ENCODE measurements around the gene KLK8.
"Not testable (repeated sequence)": the region's sequence is repeated elsewhere in the genome, so short reads cannot be mapped to it uniquely, and the experiment has no call there.

The KLK8 gene

DNA sequence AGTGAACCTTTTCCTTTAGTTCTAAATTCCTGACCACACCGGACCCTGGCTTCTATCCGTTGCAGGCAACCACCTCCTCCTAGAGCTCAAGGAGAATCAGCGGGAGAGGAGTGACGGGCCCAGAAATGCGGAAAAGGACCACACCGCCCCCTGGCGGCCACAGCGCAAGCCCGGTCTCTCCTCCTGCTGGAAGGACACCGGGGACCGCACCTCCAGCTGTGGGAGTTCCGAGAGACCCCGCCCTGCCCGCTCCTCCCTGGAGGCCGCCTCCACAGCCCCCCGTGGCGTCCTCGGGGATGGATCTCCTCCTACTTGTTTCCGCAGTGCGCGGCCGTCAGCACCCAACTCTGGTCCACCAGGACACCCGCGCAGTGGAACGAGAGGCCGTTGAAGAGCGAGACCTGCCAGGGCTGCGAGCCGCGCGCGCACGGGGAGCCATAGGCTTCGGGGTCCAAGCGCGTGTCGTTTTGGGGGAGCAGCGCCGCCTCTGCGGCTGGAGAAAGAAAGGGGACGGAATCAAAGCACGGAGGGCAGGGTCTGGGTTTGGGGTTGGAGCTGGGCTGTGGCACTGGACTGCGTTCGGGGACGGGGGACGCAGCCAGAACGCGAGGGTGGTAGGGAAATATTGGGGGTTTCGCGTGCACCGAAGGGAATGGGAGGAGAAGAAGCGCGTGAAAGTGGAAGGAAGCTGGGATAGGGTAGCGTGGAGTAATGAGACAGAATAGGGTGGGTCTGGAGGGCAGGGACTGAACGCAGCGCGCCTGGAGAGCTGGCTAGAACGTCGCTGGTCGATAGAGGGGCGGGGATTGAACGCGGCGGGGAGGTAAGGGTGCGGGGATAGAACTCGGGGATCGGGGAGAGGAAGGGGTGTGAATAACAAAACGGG lies 15.6 kb upstream of the KLK8 start:
- DNase-seq = peak; percentile 48 to 63

GRCh38 chr19:51015691-51016267 lies 14.4 kb upstream of the KLK8 start:
- DNase-seq = no peak

- DNase-seq = no peak
These were observed 12.8 kb upstream of the KLK8 start for GRCh38 chr19:51014242-51014641.

DNA sequence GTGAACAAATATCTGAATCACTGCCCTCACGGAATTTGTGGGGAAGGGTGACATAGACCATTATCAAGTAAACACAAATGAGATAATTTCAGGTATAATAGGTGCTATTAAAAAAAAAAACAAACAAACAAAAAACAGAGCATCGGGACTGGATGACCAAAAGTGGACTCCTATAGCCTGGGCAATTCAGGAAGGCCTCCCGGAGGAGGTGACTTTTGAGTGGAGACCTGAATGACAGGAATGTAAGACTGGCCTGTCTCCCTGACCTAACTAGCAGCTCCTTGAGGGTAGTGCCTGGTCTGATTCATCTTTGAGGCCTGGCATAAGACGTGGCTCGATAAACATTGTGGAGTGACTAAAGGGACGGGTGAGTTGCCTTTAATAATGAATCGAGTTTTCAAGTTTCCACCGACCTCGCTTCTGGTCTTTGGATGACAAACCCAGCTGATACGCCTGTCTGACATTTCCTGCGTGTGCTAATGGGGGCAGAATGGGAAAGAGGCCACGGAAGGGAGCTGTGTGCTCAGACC lies 11.3 kb upstream of the KLK8 start:
- no peak for DNase-seq

- no peak for DNase-seq
These were observed 8.8 kb upstream of the KLK8 start for GRCh38 chr19:51010066-51010795.

- no peak for DNase-seq
These were observed 7.9 kb upstream of the KLK8 start for GRCh38 chr19:51009061-51009891.

DNA sequence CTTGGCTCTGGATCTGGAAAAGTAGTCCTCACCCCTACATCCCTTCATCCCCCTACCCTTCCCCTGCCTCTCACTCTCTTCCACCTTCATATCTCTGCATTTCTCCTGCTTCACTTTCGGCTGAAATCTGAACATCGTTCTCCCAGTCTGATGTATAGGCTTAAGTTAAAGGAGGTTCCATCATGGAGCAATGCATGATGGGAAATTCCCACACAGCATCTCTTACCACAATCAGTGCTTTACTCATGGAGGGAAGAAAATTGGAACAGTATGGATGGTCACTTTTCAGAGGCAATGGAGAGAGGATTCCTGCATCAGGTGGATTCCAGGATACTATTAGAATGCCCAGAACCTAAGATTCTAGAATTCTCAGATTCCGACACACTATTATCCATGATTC lies 6.1 kb upstream of the KLK8 start:
- no peak for DNase-seq

DNA sequence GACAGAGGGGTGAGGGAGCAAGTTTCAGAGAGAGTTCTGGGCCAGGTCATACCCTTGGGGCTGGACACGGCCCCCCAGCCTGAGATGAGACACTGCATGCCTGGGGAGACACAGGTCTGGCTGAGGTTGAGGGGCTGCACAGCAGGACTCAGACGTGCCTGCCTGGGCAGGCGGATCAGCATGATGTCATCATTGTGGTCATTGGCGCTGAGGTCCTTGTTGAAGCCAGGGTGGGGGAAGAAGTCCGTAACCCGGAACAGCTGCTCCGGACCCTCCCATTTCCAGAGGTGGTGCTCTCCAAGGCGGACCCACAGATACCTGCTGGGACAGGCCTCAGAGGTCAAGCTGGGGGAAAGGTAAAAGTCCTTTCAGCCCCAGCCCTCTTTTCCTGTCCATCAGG lies 5.0 kb upstream of the KLK8 start:
- no peak for DNase-seq

- DNase-seq = no peak
These were observed 3.8 kb upstream of the KLK8 start for GRCh38 chr19:51005248-51005647.

DNA sequence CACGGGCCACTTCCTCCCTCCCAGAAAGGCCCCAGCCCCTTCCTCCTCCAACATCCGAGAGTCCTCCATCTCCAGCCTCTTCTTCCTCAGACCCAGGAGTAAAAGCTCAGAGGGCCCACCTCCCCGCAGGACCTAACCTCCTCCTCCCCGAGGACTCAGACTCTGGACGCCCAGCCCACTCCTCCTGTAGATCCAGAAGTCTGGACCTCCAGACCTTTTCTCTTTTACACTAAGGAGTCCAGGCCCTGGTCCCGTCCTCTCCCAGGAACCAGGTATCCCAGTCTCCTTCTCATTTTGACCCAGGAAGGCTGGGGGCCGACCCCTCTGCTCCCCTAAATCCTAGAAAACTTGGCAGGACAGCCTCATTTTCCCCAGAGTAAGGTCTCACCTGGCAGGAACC lies 1.9 kb upstream of the KLK8 start:
- no peak for DNase-seq

DNA sequence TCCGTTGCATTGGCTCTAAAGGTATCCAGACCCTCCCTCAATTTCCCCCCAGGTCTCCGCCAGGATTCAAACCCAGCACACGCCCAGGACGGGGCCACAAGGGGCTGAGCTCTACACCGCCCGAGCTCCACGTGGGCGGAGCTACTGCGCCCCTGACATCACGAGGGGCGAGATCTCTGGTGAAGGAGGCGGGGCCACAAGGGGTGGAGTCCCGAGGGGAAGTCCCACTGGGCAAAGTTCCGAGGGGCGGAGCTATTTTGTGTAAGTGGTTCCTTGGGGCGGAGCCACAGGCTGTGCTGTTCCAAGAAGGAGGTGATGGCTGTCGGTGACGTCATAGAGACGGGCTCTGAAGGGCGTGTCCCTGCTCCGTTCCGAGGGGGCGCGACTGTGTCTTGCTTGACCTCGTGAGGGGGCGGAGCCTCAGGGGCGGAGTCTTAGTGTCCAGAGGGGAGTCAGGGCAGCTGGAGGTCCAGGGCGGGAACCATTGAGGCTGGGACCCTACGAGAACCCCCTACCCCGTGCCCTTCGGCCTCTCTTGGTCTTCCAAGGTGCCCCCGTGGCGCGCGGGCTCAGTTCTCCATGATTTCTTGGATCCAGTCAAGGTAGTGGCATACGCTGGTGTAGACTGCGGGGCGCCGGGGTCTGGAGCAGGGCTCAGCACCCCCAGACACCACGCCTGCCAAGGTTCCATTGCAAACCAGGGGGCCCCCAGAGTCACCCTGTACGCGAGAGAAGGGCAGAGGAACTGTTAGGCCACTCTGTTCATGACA lies 1.3 kb upstream of the KLK8 start:
- peak in 1 of 2 donors; percentile 17 for DNase-seq

GRCh38 chr19:51002089-51002532 lies 707 bp upstream of the KLK8 start:
- DNase-seq = no peak

- no peak for DNase-seq
These were observed 423 bp downstream of the KLK8 start for GRCh38 chr19:51000981-51001380.

GRCh38 chr19:51000426-51000825 lies 978 bp downstream of the KLK8 start:
- no peak for DNase-seq

DNA sequence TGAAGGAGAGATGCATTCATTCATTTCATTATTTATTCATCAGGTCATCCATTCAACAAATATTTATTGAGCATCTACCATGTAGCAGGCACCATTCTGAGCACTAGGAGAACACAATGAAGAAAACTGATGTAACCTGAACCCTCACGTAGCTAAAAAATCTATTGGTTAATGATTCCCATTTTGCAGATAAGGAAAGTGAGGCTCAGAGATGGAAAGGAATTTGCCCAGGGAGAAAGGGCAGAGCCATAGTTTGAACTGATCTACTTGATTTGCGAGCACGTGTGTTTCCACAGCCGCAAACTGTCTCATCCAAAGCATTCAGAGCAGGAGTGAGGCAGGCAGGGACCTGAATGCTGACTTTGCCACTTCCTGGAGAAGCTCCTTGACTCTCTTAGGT lies 2.7 kb downstream of the KLK8 start:
- DNase-seq = no peak

- no peak for DNase-seq
These were observed 3.3 kb downstream of the KLK8 start for GRCh38 chr19:50998061-50998460.

- DNase-seq = no peak
These were observed 7.3 kb downstream of the KLK8 start for GRCh38 chr19:50994129-50994528.

- no peak for DNase-seq
These were observed 8.8 kb downstream of the KLK8 start for GRCh38 chr19:50992666-50993035.

- not testable (repeated sequence) for DNase-seq
These were observed 17.0 kb downstream of the KLK8 start for GRCh38 chr19:50984416-50984815.

- no peak for DNase-seq
These were observed 17.6 kb downstream of the KLK8 start, which contains the start of gene KLK7 for GRCh38 chr19:50983625-50984292. TSS of gene KLK7 (minus strand) at chr19:50983917. CDS start at chr19:50982399, 1,518 bp downstream.

GRCh38 chr19:50982186-50982585 lies 19.2 kb downstream of the KLK8 start:
- DNase-seq = no peak

Measured in stimulated activated CD4-positive, alpha-beta T cell treated with anti-CD3 and anti-CD28 coated beads, Interleukin-2, amount 100 ng/mL, for 48 hours (primary cell).